Activated T-cell treated with anti-CD3 and anti-CD28 coated beads for 1 hour (primary cell): ENCODE data around the gene PPP1R14D.

Experiments used
- DNase-seq: peaks from one replicate; pipeline ENCODE4 v3.0.0-alpha.2; 2020; ENCODE audit warnings: low read depth

PPP1R14D gene

GRCh38 chr15:40852529-40852928 lies 24.0 kb upstream of the PPP1R14D start:
- no peak for DNase-seq

DNA sequence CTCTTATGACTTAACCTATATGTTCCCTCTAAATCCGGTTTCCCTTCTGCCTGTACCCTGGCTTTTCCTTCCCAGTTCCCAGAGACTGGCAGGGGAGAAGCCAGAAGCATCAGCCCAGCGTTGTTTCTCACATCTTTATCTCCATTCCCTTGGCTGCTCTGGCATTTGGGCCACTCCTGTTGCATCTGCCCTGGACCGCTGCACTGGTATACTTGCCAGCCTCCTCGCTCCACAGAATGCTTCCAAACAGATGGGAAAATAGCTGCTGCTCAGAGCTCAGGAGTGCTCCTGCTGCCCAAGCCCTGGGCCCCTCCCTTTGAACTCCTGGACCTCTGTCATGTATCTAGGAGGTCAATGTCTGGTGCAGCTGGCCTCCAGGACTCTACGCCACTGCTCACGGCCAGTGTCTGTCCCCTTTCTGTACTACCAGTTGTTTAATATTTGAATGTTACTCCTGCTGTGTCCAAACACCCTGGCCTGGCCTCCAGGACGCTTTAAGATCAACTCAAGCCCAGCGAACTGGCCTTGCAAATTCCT lies 22.1 kb upstream of the PPP1R14D start:
- DNase-seq = no peak

DNA sequence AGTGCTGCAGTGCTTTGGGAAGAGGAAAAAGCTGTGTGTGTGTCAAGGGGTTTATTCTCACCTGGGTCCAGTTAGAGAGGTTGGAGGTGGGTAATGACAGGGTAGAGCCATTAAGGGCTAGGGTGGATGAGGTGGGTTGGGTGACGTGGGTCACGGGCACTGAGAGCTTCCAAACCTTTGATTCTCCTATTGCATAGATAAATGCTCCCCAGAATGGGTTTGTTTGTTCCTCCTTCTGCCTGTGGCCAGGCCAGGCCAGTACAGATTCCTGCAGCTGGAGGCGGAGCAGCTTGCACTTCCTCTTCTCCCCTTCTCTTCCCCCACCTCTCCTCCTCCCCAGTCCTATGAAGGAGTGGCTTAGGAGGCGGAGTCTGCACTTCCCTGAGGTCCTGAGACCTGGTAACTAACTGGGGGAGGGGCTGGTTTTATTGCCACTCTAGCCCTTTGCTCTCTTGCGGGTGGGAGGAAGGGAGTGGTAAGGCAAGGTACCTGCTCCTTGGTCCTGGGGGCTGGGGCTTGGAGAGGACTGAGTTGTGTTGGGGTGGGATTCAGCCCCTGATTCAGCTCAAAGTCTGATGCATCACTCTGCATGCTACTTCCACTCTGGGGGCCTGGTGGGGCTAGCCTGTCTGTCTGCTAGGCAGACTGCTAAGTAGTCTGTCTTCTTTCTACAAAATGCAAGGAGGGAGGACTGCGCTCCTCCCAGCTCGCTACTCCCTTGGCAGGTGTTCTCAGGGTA lies 18.9 kb upstream of the PPP1R14D start:
- no peak for DNase-seq

DNA sequence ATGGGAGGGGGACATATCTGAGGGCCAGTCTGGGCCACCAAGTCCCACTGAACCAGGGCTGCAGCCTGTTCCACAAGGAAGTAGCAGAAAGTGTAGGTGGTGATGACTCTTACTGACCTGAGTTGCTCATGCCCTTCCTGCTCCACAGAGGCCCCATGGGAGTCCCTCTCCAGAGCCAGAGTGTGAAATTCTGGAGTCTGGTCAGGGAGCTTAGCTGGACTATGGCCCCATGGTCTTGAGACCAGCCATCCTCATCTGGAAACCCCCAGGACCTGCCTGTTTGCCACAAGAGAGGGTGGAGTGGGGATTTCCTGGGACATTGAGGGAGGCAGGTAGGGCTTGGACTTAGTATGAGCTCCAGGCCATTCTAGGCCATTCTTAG lies 18.3 kb upstream of the PPP1R14D start:
- DNase-seq = no peak

DNA sequence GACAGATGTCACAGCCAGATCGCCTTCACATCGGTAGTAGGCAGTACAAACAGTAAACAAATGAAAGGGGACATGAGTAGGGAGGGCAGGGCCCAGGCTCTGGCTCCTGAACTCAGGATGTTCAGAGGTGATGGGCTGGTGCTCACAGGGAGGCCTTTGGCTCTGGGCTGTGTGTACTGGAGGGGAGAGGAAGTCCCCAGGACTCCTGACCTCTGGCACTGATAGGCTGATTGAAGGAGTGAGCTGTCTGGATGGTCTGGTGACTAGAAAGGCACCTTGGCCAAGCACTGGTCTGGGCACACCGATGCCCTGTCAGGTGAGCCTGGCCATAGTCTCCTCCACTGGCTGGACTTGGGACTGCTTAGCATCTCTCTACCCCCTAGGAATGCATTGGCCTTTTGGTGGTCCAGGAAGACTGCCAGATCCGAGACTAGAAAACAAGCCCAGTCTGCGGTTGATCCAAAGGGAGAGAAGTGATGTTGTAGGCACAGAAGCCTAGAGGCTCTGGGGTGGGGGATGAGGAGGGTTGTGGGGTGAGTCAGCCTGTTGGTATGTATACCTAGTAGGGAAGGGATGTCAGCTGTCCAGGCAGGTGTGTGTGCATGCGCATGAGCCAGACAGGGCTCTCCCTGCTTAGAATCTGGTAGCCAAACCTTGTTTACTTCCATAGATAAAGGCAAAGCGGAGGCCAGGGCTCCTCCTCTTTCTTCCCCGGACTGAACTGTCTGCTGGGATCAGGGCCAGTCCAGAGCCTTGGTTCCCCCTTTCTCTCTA lies 17.2 kb upstream of the PPP1R14D start:
- no peak for DNase-seq

DNA sequence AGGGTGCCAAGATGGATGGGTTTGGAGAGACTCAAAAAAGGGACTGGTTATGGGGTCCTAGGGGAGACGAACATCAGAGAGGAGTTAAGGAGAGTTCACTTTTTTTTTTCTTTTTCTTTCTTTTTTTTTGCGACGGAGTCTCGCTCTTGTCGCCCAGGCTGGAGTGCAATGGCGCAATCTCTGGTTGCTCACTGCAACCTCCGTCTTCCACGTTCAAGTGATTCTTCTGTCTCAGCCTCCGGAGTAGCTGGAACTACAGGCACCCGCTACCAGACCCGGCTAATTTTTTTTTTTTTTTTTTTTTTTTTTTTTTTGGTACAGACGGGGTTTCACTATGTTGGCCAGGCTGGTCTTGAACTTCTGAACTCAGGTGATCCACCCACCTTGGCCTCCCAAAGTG lies 16.5 kb upstream of the PPP1R14D start:
- no peak for DNase-seq

DNA sequence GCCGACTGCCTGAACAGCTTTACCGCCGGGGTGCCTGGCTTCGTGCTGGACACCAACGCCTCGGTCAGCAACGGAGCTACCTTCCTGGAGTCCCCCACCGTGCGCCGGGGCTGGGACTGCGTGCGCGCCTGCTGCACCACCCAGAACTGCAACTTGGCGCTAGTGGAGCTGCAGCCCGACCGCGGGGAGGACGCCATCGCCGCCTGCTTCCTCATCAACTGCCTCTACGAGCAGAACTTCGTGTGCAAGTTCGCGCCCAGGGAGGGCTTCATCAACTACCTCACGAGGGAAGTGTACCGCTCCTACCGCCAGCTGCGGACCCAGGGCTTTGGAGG lies 16.2 kb upstream of the PPP1R14D start:
- DNase-seq = peak; percentile 22

GRCh38 chr15:40843885-40844695 lies 15.6 kb upstream of the PPP1R14D start, which contains the start of gene SPINT1:
Gene SPINT1 (plus strand): TSS chr15:40844048. CDS start chr15:40844555, 507 bp downstream.
- peak; percentile 33 for DNase-seq

- no peak for DNase-seq
Measured at GRCh38 chr15:40843261-40843884, 14.9 kb upstream of the PPP1R14D start.

DNA sequence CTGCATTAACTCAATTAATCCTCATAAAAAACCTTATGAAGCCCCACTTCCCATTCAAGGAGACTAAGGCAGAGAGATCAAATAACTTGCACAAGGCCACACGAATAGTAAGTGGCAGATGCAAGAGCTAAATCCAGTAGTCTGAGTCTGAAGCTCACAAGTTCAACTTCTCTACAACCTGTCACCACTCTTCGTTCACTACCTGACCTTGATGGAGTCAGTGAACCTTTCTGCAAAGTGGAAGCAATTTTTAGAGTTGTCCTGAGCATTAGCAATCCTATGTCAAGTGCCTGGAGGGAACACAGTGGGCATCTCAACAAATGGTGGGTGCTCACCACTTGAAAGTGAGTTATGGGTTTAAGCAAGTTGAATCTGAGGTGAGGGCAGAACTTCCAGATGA lies 13.2 kb upstream of the PPP1R14D start:
- no peak for DNase-seq

DNA sequence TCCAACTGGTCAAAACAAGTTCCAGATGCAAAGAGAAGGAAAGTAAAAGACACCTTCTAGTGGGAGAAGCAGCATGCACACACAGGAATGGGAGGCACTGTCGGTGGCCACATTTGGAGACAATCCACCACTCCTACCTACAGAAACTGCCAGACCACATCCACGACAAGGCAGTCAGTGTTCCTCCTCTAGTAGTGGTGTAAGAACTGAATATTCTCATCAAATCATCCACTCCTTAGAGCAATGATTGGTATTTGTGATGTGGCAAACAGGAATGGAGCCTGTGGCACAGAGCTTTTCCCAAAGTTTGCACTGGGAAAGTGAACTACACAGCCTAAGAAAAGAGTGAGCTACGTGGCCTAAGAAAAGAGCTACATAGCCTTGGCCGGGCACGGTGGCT lies 10.2 kb upstream of the PPP1R14D start:
- DNase-seq = no peak

DNA sequence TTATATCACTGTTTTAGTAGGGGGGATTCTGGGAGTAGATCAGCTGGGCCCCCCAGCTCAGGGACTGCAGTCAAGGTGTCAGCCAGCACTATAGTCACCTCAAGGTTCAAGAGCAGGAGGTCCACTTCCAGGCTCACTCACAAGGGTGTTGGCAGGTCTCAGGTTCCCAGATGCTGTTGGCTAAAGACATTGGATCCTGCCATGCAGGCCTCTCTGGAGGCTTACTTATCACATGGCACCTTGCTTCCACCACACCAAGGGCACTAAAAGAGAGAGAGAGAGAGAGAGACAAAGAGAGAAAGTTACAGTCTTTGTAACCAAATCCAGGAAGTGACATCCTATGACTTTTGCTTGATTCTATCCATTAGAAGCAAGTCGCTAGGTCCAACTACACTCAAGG lies 7.5 kb upstream of the PPP1R14D start:
- DNase-seq = no peak

DNA sequence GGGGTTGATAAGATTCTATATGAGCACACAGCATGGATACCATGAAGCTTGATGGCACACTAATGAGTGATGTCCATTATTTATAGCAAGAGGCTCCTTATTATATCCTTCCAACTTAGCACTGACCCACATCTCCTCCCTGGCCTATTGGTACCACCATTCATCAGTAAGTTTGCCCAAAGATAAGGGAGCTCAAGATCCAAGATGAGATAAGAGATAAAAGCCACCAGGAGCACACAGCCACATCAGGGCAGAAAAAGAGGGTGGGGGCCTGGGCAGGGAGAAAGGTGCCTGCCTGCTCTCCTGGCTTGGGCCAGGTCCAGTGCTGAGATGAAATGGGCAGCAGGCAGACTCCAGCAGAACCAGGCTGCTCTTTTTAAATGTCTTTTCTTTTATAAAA lies 4.4 kb upstream of the PPP1R14D start:
- DNase-seq = no peak

GRCh38 chr15:40831861-40832260 lies 3.4 kb upstream of the PPP1R14D start:
- no peak for DNase-seq

GRCh38 chr15:40830884-40831283 lies 2.4 kb upstream of the PPP1R14D start:
- no peak for DNase-seq

GRCh38 chr15:40829115-40829514 lies 607 bp upstream of the PPP1R14D start:
- DNase-seq = no peak

- no peak for DNase-seq
Measured at GRCh38 chr15:40826423-40827075, 2.0 kb downstream of the PPP1R14D start.

- DNase-seq = no peak
Measured at GRCh38 chr15:40825661-40826422, 2.7 kb downstream of the PPP1R14D start.

DNA sequence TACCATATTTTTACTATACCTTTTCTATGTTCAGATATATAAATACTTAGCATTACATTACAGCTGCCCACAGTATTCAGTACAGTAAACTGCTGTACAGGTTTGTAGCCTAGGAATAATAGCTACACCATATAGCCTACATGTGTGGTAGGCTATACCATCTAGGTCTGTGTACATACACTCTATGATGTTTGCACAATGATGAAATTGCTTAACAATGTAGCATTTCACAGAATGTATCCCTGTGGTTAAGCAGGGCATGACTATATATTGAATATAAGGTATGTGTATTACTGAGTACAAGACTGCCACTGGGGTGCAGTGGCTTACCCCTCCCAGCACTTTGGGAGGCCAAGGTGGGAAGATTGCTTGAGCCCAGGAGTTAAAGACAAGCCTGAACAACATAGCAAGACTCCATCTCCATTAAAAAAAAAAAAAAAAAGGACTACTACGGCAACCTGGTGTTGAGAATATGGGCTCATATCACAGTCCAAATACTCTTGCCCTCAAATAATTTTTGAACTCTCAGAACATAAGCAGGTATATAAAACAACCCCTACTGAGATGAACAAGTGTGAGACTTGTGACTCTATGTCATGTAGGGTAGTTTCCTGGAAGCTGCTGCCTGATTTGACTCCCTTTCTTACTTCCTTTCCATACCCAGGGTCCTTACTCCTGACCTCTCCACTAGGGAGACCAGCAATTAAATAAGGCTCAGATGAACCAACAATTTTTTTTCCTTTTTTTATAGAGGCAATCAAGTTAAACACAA lies 4.8 kb downstream of the PPP1R14D start:
- DNase-seq = no peak

GRCh38 chr15:40821195-40821594 lies 7.3 kb downstream of the PPP1R14D start:
- no peak for DNase-seq
